Gastroesophageal sphincter (tissue), 4 donors: Measurements from ENCODE around the gene PDE3A. TPM values are rescaled to one million over a fixed set of nuclear protein-coding genes. Genes with fewer than 3 reads are reported as not detected.

Source experiments
- ATAC-seq: fragments of 150-250 bp; one replicate; pipeline ENCODE4 v1.9.1; 2016; ENCODE audit warnings: mild to moderate bottlenecking, moderate library complexity
- H3K27ac ChIP-seq, 4 donors: fragments of 200-600 bp; sonication (generic) in 3 of 4; 1 replicate in 3 of 4; 2 replicates in 1 of 4; pipeline ENCODE4 v1.5.1; 2016 to 2019
- H3K27me3 ChIP-seq: fragments of 200-600 bp; sonication (generic); one replicate; pipeline ENCODE4 v1.5.1; 2019
- H3K36me3 ChIP-seq, 2 donors: fragments of 200-600 bp; sonication (generic); one replicate each; pipeline ENCODE4 v1.5.1; 2019; ENCODE audit warnings: control low read depth in 1 of 2
- H3K4me1 ChIP-seq, 3 donors: fragments of 200-600 bp; sonication (generic); 1 replicate in 2 of 3; 2 replicates in 1 of 3; pipeline ENCODE4 v1.5.1; 2016 to 2019; ENCODE audit warnings: control low read depth in 2 of 3
- H3K4me3 ChIP-seq, 2 donors: fragments of 200-600 bp; sonication (generic); one replicate each; pipeline ENCODE4 v1.5.1; 2019; ENCODE audit warnings: mild to moderate bottlenecking in 1 of 2, moderate library complexity in 1 of 2
- H3K9me3 ChIP-seq, 3 donors: fragments of 200-600 bp; sonication (generic); one replicate each; pipeline ENCODE4 v1.5.1; 2017 to 2019; ENCODE audit warnings: control low read depth in 2 of 3
- CTCF ChIP-seq, 4 experiments: fragments of 200-600 bp in 2 of 4; fragments of 450-650 bp in 2 of 4; sonication (generic) in 1 of 4; IDR thresholded peaks; one replicate each; pipeline ENCODE4 v1.5.1; 2017 to 2019; ENCODE audit warnings: antibody characterized with exemption in 4 of 4, mild to moderate bottlenecking in 2 of 4, moderate library complexity in 2 of 4
- EP300 ChIP-seq: sonication (generic); formaldehyde crosslinking; IDR thresholded peaks from one replicate; pipeline ENCODE4 v1.6.1; 2017; ENCODE audit warnings: antibody characterized with exemption, mild to moderate bottlenecking
- POLR2A ChIP-seq, 2 donors: fragments of 450-650 bp; IDR thresholded peaks; one replicate each; pipeline ENCODE4 v1.6.1; 2017; ENCODE audit warnings: antibody characterized with exemption in 2 of 2, mild to moderate bottlenecking in 2 of 2, moderate library complexity in 1 of 2
- POLR2AphosphoS5 ChIP-seq: sonication (generic); formaldehyde crosslinking; IDR thresholded peaks from one replicate; pipeline ENCODE4 v1.6.1; 2017; ENCODE audit warnings: antibody characterized with exemption
- WGBS, 2 donors: methylation state at CpG; one replicate each; pipeline ENCODE4 v1.1.5; 2018; ENCODE audit warnings: low coverage in 1 of 2; 5-methylcytosine and 5-hydroxymethylcytosine counted together
- total RNA-seq, 4 donors: library from RNA; depleted of rRNA; stranded (reverse); fragments of >200 nt; gene quantifications; one replicate each; pipeline ENCODE4 v1.1.0, GENCODE V29; 2016

The PDE3A gene
- total RNA-seq, 4 donors from 2014 or later = 104 to 194 (median 139) TPM

- Histone ChIP-seq H3K4me1 (peaks cover 0 to 53% (median 11%) of the 10 kb centered on the region in 3 donors), H3K4me3 (no peak overlapping the region), H3K27me3 (no peaks in the 10 kb centered on the region), H3K27ac (no peak overlapping the region), H3K9me3 (no peaks in the 10 kb centered on the region), H3K36me3 (no peaks in the 10 kb centered on the region)
- TF ChIP-seq POLR2AphosphoS5 (no peak), CTCF (IDR thresholded peaks at IDR 0.05) (no peak), POLR2A (IDR thresholded peaks at IDR 0.05) (no peak), EP300 (no peak)
- no peak for ATAC-seq
- 81 to 91% methylated on average over 3 to 4 of the region's 4 CpGs for WGBS, 2 donors
Measured at GRCh38 chr12:20452496-20453010, 84.2 kb downstream of the PDE3A start.

DNA sequence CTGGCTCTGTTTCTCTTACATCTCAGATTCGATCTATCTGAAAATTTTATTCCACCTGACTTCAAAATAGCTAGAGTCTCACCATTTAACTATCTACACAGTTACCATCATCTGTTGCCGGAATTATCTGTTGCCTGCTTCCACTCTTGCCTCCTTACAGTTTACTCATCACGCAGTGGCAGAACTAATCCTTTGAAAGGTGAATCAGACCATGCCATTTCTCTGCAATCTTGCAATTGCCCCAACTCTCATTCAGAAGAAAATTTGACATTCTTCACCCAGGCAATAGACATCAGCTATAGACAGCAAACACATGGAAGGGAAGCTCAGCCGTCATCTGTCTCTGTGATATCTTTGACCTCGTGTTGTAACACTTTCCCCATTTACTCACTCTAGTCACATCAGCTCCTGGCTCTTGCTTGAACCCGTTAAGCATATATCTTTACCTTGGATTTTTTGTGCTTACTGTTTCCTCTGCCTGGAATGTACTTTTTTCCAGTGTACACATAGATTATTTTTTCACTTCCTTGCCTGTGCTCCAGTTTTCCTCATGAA, 85.5 kb downstream of the PDE3A start:
- 89 to 91% methylated on average over 5 to 6 of the region's 6 CpGs for WGBS, 2 donors
- Histone ChIP-seq H3K36me3 (no peaks in the 10 kb centered on the region), H3K4me3 (no peak overlapping the region), H3K27ac (no peak overlapping the region), H3K4me1 (peaks cover 0 to 42% (median 11%) of the 10 kb centered on the region in 3 donors), H3K9me3 (no peaks in the 10 kb centered on the region), H3K27me3 (no peaks in the 10 kb centered on the region)
- ATAC-seq = no peak
- TF ChIP-seq POLR2AphosphoS5 (no peak), POLR2A (IDR thresholded peaks at IDR 0.05) (no peak), EP300 (no peak), CTCF (IDR thresholded peaks at IDR 0.05) (no peak)

GRCh38 chr12:20455001-20455706, 86.8 kb downstream of the PDE3A start:
- Histone ChIP-seq H3K4me1 (peaks cover 0 to 29% (median 9%) of the 10 kb centered on the region in 3 donors), H3K4me3 (no peak overlapping the region), H3K27me3 (no peaks in the 10 kb centered on the region), H3K36me3 (no peaks in the 10 kb centered on the region), H3K27ac (no peak overlapping the region), H3K9me3 (no peaks in the 10 kb centered on the region)
- no peak for ATAC-seq
- TF ChIP-seq POLR2AphosphoS5 (no peak), CTCF (IDR thresholded peaks at IDR 0.05) (no peak), EP300 (no peak), POLR2A (IDR thresholded peaks at IDR 0.05) (no peak)
- 51 to 78% methylated on average over 4 of the region's 4 CpGs for WGBS, 2 donors

DNA sequence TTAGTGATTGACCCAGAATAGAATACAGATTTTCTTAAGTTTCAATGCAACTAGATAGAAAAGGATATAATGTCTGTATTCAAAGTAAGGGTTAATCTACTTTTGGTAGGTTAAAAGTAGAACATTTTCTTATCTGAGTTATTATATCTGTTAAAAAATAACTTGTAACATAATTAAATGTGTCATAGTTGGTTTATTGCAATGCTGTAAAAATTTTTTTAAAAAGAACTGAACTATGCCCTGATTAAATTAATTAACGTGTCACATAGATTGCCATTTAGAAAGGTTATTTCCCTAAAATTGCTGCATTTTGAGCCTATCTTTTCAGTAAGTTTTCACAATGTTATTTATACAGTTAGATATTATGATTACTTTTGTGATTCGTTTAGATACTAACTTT, 89.2 kb downstream of the PDE3A start:
- TF ChIP-seq EP300 = no peak
- TF ChIP-seq POLR2AphosphoS5 = no peak
- TF ChIP-seq POLR2A (IDR thresholded peaks at IDR 0.05) = no peak
- no peak for ATAC-seq
- 89 to 90% methylated on average over 2 of the region's 2 CpGs for WGBS, 2 donors
- H3K36me3 ChIP-seq = no peaks in the 10 kb centered on the region
- no peaks in the 10 kb centered on the region for H3K27me3 ChIP-seq
- H3K4me1 ChIP-seq = peaks cover 0 to 19% (median 5%) of the 10 kb centered on the region in 3 donors
- no peak overlapping the region for H3K4me3 ChIP-seq
- no peak overlapping the region for H3K27ac ChIP-seq
- H3K9me3 ChIP-seq = no peaks in the 10 kb centered on the region

DNA sequence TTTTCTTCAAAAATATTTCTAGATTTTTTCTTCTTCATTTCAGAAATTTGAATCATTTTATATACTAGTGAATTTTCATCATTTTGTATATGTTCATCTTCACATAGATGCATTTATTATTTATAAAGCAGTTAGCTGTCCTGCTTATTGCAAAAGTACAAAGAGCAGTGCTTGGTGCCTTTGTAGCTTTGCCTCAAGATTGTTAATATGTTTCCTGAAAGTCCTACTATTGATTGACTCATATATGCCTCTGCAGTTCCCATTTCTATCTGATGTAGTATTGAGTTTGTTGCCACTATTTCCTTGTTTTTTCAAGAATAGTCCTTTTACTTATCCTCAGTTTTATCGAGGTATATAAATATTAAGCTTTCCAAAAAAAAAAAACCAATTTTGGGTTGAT, 89.7 kb downstream of the PDE3A start:
- Histone ChIP-seq H3K4me3 (no peak overlapping the region), H3K27ac (no peak overlapping the region), H3K36me3 (no peaks in the 10 kb centered on the region), H3K27me3 (no peaks in the 10 kb centered on the region), H3K4me1 (peaks cover 0 to 23% (median 5%) of the 10 kb centered on the region in 3 donors), H3K9me3 (no peaks in the 10 kb centered on the region)
- TF ChIP-seq POLR2AphosphoS5 (no peak), CTCF (IDR thresholded peaks at IDR 0.05) (no peak), EP300 (no peak), POLR2A (IDR thresholded peaks at IDR 0.05) (no peak)
- ATAC-seq = no peak
- WGBS, 2 donors = 67 to 100% methylated on average over 1 of the region's 1 CpG
